Measurements from ENCODE around the gene OVOL2. TPM values are rescaled to one million over a fixed set of nuclear protein-coding genes. Genes with fewer than 3 reads are reported as not detected.

The OVOL2 gene
- total and polyA plus RNA-seq, 2 experiments from 2014 or later: 11.2 to 11.5 TPM

DNA sequence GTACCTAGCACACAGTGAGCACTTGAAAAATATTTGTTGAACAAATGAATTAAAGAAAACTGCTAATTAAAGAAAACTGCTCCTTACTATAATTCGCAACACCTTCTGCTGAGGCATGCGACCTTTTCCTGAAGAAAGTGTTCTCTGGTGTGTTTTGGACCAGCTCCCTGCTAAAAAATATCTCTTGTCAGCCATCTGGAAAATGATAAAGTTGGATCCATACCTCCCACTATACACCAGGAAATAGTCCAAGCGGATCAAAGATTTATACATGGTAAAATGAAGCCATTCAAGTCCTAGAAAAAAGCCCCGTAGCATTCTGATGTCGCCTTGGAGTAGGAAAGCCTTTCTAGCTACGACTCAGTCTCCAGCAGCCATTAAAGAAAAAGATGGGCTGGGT is 43.3 kb downstream of the OVOL2 start:
- no peak overlapping the region for H2AFZ ChIP-seq
- H3K27ac ChIP-seq (ENCODE audit: low read depth): no peak overlapping the region
- H3K9me3 Mint-ChIP-seq: peaks cover 9% of the 10 kb centered on the region
- H3K36me3 ChIP-seq (ENCODE audit: insufficient read depth): no peaks in the 10 kb centered on the region
- H3K27me3 ChIP-seq (ENCODE audit: insufficient read depth): no peaks in the 10 kb centered on the region
- H3K4me1 Mint-ChIP-seq: no peaks in the 10 kb centered on the region
- ATAC-seq (no peak), DNase-seq (ENCODE audit: low spot score) (no peak)
- no peak overlapping the region for H3K4me2 ChIP-seq
- H3K4me1 ChIP-seq (ENCODE audit: insufficient read depth): no peaks in the 10 kb centered on the region
- H4K20me1 ChIP-seq (replicated peaks; ENCODE audit: insufficient read depth): no peaks in the 10 kb centered on the region
- no peaks in the 10 kb centered on the region for H3K79me2 ChIP-seq (replicated peaks; ENCODE audit: insufficient read depth)
- no peak overlapping the region for H3K4me3 ChIP-seq
- no peaks in the 10 kb centered on the region for H3K27me3 Mint-ChIP-seq (ENCODE audit: insufficient read depth, low read depth, poor library complexity)
- H3F3A ChIP-seq (replicated peaks; ENCODE audit: low read depth): no peaks in the 10 kb centered on the region
- H3K27ac Mint-ChIP-seq: no peak overlapping the region
- no peaks in the 10 kb centered on the region for H3K9me2 ChIP-seq (ENCODE audit: insufficient read depth)
- TF ChIP-seq JUNB (IDR thresholded peaks at IDR 0.05; ENCODE audit: unreplicated experiment): no peak
- TF ChIP-seq EZH2 (IDR thresholded peaks at IDR 0.05; ENCODE audit: low read depth, unreplicated experiment): no peak
- H3K4me3 Mint-ChIP-seq: no peak overlapping the region
- peaks cover 10% of the 10 kb centered on the region for H3K36me3 Mint-ChIP-seq (ENCODE audit: low read depth)

DNA sequence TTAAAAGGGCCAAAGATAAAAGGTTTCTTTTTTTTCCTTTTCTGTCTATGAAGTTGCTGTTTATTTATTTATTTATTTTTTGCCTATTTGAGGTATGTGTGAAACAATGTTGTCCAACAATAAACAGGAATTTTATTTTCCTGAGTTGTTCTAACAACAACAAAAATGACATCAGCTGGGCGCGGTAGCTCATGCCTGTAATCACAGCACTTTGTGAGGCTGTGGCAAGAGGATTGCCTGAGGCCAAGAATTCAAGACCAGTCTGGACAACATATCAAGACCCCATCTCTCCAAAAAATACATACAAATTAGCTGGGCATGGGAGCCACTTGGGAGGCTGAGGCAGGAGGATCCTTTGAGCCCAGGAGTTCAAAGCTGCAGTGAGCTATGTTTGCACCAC is 44.8 kb downstream of the OVOL2 start:
- no peaks in the 10 kb centered on the region for H3K27me3 ChIP-seq (ENCODE audit: insufficient read depth)
- H3K4me2 ChIP-seq: no peak overlapping the region
- no peak overlapping the region for H3K27ac ChIP-seq (ENCODE audit: low read depth)
- H3K4me3 ChIP-seq: no peak overlapping the region
- Mint-ChIP-seq H3K4me1 (no peaks in the 10 kb centered on the region), H3K9me3 (peaks cover 9% of the 10 kb centered on the region), H3K27me3 (ENCODE audit: insufficient read depth, low read depth, poor library complexity) (no peaks in the 10 kb centered on the region), H3K27ac (no peak overlapping the region), H3K4me3 (no peak overlapping the region), H3K36me3 (ENCODE audit: low read depth) (peaks cover 14% of the 10 kb centered on the region)
- TF ChIP-seq STAT1 (IDR thresholded peaks at IDR 0.05; ENCODE audit: unreplicated experiment): no peak
- H3K36me3 ChIP-seq (ENCODE audit: insufficient read depth): no peaks in the 10 kb centered on the region
- no peaks in the 10 kb centered on the region for H3F3A ChIP-seq (replicated peaks; ENCODE audit: low read depth)
- no peak for DNase-seq (ENCODE audit: low spot score)
- no peaks in the 10 kb centered on the region for H3K79me2 ChIP-seq (replicated peaks; ENCODE audit: insufficient read depth)
- no peaks in the 10 kb centered on the region for H3K9me2 ChIP-seq (ENCODE audit: insufficient read depth)
- H2AFZ ChIP-seq: no peak overlapping the region
- no peak for ATAC-seq
- H3K4me1 ChIP-seq (ENCODE audit: insufficient read depth): no peaks in the 10 kb centered on the region
- no peaks in the 10 kb centered on the region for H4K20me1 ChIP-seq (replicated peaks; ENCODE audit: insufficient read depth)

DNA sequence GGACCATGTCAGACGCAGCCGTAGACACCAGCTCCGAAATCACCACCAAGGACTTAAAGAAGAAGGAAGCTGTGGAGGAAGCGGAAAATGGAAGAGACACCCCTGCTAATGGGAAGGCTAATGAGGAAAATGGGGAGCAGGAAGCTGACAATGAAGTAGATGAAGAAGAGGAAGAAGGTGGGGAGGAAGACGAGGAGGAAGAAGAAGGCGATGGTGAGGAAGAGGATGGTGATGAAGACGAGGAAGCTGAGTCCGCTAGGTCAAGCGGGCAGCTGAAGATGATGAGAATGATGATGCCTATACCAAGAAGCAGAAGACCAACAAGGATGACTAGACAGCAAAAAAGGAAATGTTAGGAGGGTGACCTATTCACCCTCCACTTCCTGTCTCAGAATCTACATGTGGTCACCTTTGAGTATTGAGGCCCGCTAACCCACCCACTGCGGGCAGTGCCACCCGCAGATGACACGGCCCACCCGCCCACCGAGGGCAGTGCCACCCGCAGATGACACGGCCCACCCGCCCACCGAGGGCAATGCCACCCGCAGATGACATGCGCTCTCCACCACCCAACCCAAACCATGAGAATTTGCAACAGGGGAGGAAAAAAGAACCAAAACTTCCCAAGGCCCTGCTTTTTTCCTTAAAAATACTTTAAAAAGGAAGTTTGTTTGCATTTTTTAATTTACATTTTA is 45.6 kb downstream of the OVOL2 start:
- H3K9me3 Mint-ChIP-seq: peaks cover 9% of the 10 kb centered on the region
- Histone ChIP-seq H3K4me1 (ENCODE audit: insufficient read depth) (no peaks in the 10 kb centered on the region), H4K20me1 (replicated peaks; ENCODE audit: insufficient read depth) (no peaks in the 10 kb centered on the region), H3K27ac (ENCODE audit: low read depth) (no peak overlapping the region), H3K79me2 (replicated peaks; ENCODE audit: insufficient read depth) (no peaks in the 10 kb centered on the region), H3K27me3 (ENCODE audit: insufficient read depth) (no peaks in the 10 kb centered on the region), H3K4me3 (no peak overlapping the region), H2AFZ (no peak overlapping the region), H3K36me3 (ENCODE audit: insufficient read depth) (no peaks in the 10 kb centered on the region), H3K9me2 (ENCODE audit: insufficient read depth) (no peaks in the 10 kb centered on the region), H3F3A (replicated peaks; ENCODE audit: low read depth) (no peaks in the 10 kb centered on the region), H3K4me2 (no peak overlapping the region)
- no peaks in the 10 kb centered on the region for H3K4me1 Mint-ChIP-seq
- H3K27ac Mint-ChIP-seq: no peak overlapping the region
- DNase-seq (ENCODE audit: low spot score): no peak
- H3K36me3 Mint-ChIP-seq (ENCODE audit: low read depth): peaks cover 14% of the 10 kb centered on the region
- H3K4me3 Mint-ChIP-seq: no peak overlapping the region
- H3K27me3 Mint-ChIP-seq (ENCODE audit: insufficient read depth, low read depth, poor library complexity): no peaks in the 10 kb centered on the region
- ATAC-seq: no peak
- TF ChIP-seq JUNB (IDR thresholded peaks at IDR 0.05; ENCODE audit: unreplicated experiment) (no peak), CREB1 (CRISPR knock-in tag; IDR thresholded peaks at IDR 0.05; ENCODE audit: low read depth) (no peak), ZNF114 (CRISPR knock-in tag; IDR thresholded peaks at IDR 0.05) (no peak)
- TF ChIP-seq, protein P1, sequence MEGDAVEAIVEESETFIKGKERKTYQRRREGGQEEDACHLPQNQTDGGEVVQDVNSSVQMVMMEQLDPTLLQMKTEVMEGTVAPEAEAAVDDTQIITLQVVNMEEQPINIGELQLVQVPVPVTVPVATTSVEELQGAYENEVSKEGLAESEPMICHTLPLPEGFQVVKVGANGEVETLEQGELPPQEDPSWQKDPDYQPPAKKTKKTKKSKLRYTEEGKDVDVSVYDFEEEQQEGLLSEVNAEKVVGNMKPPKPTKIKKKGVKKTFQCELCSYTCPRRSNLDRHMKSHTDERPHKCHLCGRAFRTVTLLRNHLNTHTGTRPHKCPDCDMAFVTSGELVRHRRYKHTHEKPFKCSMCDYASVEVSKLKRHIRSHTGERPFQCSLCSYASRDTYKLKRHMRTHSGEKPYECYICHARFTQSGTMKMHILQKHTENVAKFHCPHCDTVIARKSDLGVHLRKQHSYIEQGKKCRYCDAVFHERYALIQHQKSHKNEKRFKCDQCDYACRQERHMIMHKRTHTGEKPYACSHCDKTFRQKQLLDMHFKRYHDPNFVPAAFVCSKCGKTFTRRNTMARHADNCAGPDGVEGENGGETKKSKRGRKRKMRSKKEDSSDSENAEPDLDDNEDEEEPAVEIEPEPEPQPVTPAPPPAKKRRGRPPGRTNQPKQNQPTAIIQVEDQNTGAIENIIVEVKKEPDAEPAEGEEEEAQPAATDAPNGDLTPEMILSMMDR (conservative IDR thresholded peaks at IDR 0.05; ENCODE audit: low read depth in 2 of 2): no peak
- TF ChIP-seq, protein P2, sequence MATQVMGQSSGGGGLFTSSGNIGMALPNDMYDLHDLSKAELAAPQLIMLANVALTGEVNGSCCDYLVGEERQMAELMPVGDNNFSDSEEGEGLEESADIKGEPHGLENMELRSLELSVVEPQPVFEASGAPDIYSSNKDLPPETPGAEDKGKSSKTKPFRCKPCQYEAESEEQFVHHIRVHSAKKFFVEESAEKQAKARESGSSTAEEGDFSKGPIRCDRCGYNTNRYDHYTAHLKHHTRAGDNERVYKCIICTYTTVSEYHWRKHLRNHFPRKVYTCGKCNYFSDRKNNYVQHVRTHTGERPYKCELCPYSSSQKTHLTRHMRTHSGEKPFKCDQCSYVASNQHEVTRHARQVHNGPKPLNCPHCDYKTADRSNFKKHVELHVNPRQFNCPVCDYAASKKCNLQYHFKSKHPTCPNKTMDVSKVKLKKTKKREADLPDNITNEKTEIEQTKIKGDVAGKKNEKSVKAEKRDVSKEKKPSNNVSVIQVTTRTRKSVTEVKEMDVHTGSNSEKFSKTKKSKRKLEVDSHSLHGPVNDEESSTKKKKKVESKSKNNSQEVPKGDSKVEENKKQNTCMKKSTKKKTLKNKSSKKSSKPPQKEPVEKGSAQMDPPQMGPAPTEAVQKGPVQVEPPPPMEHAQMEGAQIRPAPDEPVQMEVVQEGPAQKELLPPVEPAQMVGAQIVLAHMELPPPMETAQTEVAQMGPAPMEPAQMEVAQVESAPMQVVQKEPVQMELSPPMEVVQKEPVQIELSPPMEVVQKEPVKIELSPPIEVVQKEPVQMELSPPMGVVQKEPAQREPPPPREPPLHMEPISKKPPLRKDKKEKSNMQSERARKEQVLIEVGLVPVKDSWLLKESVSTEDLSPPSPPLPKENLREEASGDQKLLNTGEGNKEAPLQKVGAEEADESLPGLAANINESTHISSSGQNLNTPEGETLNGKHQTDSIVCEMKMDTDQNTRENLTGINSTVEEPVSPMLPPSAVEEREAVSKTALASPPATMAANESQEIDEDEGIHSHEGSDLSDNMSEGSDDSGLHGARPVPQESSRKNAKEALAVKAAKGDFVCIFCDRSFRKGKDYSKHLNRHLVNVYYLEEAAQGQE (IDR thresholded peaks at IDR 0.05; ENCODE audit: unreplicated experiment): no peak
